ENCODE results near the gene KDELR1. TPM values are rescaled to one million over a fixed set of nuclear protein-coding genes. Genes with fewer than 3 reads are reported as not detected.
"Not testable (repeated sequence)": the region's sequence is repeated elsewhere in the genome, so short reads cannot be mapped to it uniquely, and the experiment has no call there.

The KDELR1 gene
- total and polyA plus RNA-seq, 4 donors = 101 to 156 (median 125) TPM

DNA sequence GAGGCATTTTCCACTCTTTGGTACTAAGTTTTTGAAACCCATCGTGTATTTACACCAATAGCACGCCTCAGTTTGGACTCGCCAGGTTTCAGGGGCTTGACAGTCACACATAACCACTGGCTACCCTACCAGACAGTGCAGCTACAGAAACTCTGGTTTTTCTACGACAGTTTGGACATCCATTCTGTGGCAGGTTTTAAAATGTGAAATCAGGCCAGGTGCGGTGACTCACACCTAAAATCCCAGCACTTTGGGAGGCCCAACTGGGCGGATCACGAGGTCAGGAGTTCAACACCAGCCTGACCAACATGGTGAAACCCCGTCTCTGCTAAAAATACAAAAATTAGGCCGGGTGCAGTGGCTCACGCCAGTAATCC is 13.2 kb downstream of the KDELR1 start:
- H3K27ac ChIP-seq (ENCODE audit: low read depth in 1 of 2, low read length in 1 of 2) = no peak overlapping the region
- no peaks in the 10 kb centered on the region for H3K4me1 ChIP-seq (ENCODE audit: control insufficient read depth in 5 of 5, insufficient read depth in 5 of 5, low read length in 5 of 5)
- H3K4me3 ChIP-seq = no peak overlapping the region
- H3K9me3 ChIP-seq (ENCODE audit: control insufficient read depth in 4 of 4, insufficient read depth in 3 of 4, low read length in 3 of 4) = no peaks in the 10 kb centered on the region
- H3K9ac ChIP-seq (ENCODE audit: insufficient read depth in 1 of 2, low read length in 2 of 2) = no peak overlapping the region
- no peak for ATAC-seq (ENCODE audit: insufficient read depth, low FRiP score)
- no peaks in the 10 kb centered on the region for H3K27me3 ChIP-seq (ENCODE audit: control insufficient read depth in 3 of 3, insufficient read depth in 3 of 3, low read length in 2 of 3)
- peaks cover 4 to 13% (median 8%) of the 10 kb centered on the region in 4 donors for H3K36me3 ChIP-seq (ENCODE audit: control insufficient read depth in 4 of 4, insufficient read depth in 4 of 4, low read length in 4 of 4)
- TF ChIP-seq, protein P1, sequence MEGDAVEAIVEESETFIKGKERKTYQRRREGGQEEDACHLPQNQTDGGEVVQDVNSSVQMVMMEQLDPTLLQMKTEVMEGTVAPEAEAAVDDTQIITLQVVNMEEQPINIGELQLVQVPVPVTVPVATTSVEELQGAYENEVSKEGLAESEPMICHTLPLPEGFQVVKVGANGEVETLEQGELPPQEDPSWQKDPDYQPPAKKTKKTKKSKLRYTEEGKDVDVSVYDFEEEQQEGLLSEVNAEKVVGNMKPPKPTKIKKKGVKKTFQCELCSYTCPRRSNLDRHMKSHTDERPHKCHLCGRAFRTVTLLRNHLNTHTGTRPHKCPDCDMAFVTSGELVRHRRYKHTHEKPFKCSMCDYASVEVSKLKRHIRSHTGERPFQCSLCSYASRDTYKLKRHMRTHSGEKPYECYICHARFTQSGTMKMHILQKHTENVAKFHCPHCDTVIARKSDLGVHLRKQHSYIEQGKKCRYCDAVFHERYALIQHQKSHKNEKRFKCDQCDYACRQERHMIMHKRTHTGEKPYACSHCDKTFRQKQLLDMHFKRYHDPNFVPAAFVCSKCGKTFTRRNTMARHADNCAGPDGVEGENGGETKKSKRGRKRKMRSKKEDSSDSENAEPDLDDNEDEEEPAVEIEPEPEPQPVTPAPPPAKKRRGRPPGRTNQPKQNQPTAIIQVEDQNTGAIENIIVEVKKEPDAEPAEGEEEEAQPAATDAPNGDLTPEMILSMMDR (IDR thresholded peaks at IDR 0.05; ENCODE audit: control extremely low read depth, extremely low read depth) = no peak
- 86 to 95% methylated on average over 10 of the region's 10 CpGs for WGBS, 2 donors
- DNase-seq = no peak

- 91 to 93% methylated on average over 10 to 11 of the region's 11 CpGs for WGBS, 2 donors
- Histone ChIP-seq H3K27ac (ENCODE audit: low read depth in 1 of 2, low read length in 1 of 2) (no peak overlapping the region), H3K36me3 (ENCODE audit: control insufficient read depth in 4 of 4, insufficient read depth in 4 of 4, low read length in 4 of 4) (no peaks in the 10 kb centered on the region), H3K27me3 (ENCODE audit: control insufficient read depth in 3 of 3, insufficient read depth in 3 of 3, low read length in 2 of 3) (no peaks in the 10 kb centered on the region), H3K9ac (ENCODE audit: insufficient read depth in 1 of 2, low read length in 2 of 2) (no peak overlapping the region), H3K4me1 (ENCODE audit: control insufficient read depth in 5 of 5, insufficient read depth in 5 of 5, low read length in 5 of 5) (no peaks in the 10 kb centered on the region), H3K4me3 (no peak overlapping the region), H3K9me3 (ENCODE audit: control insufficient read depth in 4 of 4, insufficient read depth in 3 of 4, low read length in 3 of 4) (no peaks in the 10 kb centered on the region)
- TF ChIP-seq, protein P1 (IDR thresholded peaks at IDR 0.05; ENCODE audit: control extremely low read depth, extremely low read depth) = no peak
- ATAC-seq (ENCODE audit: insufficient read depth, low FRiP score) = no peak
- DNase-seq = no peak
Measured at GRCh38 chr19:48373567-48373966, 17.8 kb downstream of the KDELR1 start.

DNA sequence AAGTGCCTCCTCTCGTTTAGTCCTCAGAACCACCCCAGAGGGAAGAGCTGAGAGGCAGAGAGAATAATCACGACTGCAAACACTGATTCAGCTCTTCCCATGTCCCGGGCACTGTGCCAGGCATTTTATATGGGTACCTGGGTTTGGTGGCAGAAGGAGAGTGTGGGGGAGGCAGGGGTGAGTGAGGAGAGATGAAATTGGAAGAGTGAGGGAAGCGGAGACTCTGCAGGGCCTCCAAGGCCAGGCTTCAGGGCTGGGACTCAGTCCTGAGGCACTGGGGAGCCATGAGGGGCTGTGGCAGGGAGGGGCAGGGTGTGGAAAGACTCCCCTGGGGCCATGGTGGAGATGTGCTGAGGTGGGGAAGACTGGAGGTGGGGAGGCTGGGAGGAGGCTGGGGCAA is 18.4 kb downstream of the KDELR1 start:
- no peak overlapping the region for H3K4me3 ChIP-seq
- no peak overlapping the region for H3K27ac ChIP-seq (ENCODE audit: low read depth in 1 of 2, low read length in 1 of 2)
- no peaks in the 10 kb centered on the region for H3K27me3 ChIP-seq (ENCODE audit: control insufficient read depth in 3 of 3, insufficient read depth in 3 of 3, low read length in 2 of 3)
- no peak overlapping the region for H3K9ac ChIP-seq (ENCODE audit: insufficient read depth in 1 of 2, low read length in 2 of 2)
- TF ChIP-seq, protein P1 (IDR thresholded peaks at IDR 0.05; ENCODE audit: control extremely low read depth, extremely low read depth) = no peak
- H3K9me3 ChIP-seq (ENCODE audit: control insufficient read depth in 4 of 4, insufficient read depth in 3 of 4, low read length in 3 of 4) = no peaks in the 10 kb centered on the region
- DNase-seq (no peak), ATAC-seq (ENCODE audit: insufficient read depth, low FRiP score) (no peak)
- H3K36me3 ChIP-seq (ENCODE audit: control insufficient read depth in 4 of 4, insufficient read depth in 4 of 4, low read length in 4 of 4) = no peaks in the 10 kb centered on the region
- WGBS, 2 donors = 60 to 63% methylated on average over 4 of the region's 4 CpGs
- no peaks in the 10 kb centered on the region for H3K4me1 ChIP-seq (ENCODE audit: control insufficient read depth in 5 of 5, insufficient read depth in 5 of 5, low read length in 5 of 5)

DNA sequence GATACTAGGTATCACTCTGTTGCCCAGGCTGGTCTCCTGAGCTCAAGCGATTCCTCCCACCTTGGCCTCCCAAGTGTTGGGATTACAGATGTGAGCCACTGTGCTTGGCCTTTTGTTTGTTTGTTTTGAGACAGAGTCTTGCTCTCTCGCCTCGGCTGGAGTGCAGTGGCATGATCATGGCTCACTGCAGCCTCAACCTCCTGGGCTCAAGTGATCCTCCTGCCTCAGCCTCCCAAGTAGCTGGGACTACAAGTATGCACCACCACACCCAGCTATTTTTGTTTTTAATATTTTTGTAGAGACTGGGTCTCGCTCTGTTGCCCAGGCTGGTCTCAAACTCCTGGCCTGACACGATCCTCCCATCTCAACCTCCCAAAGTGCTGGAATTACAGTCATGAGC is 19.6 kb downstream of the KDELR1 start:
- H3K27me3 ChIP-seq (ENCODE audit: control insufficient read depth in 3 of 3, insufficient read depth in 3 of 3, low read length in 2 of 3); H3K4me3 ChIP-seq; H3K9ac ChIP-seq (ENCODE audit: insufficient read depth in 1 of 2, low read length in 2 of 2); H3K4me1 ChIP-seq (ENCODE audit: control insufficient read depth in 5 of 5, insufficient read depth in 5 of 5, low read length in 5 of 5); ATAC-seq (ENCODE audit: insufficient read depth, low FRiP score); DNase-seq; H3K36me3 ChIP-seq (ENCODE audit: control insufficient read depth in 4 of 4, insufficient read depth in 4 of 4, low read length in 4 of 4); H3K27ac ChIP-seq (ENCODE audit: low read depth in 1 of 2, low read length in 1 of 2); H3K9me3 ChIP-seq (ENCODE audit: control insufficient read depth in 4 of 4, insufficient read depth in 3 of 4, low read length in 3 of 4): not testable (repeated sequence)
- WGBS, 2 donors = 89 to 94% methylated on average over 5 of the region's 5 CpGs
